GM06990 (cell line): Measurements from ENCODE around the gene ANKRD33.

Source experiments
- DNase-seq: peaks from one replicate; pipeline ENCODE4 v3.0.0-alpha.2; 2011; ENCODE audit not compliant: insufficient read length; ENCODE audit errors: extremely low read depth
- H3K27me3 ChIP-seq: replicated peaks from 2 replicates; pipeline ENCODE4 v1.6.0; 2011; ENCODE audit warnings: low read length; ENCODE audit not compliant: control insufficient read depth, insufficient read depth
- H3K36me3 ChIP-seq: 2 replicates; pipeline ENCODE4 v1.5.1; 2011; ENCODE audit warnings: low read length; ENCODE audit not compliant: control insufficient read depth, insufficient read depth
- H3K4me3 ChIP-seq: replicated peaks from 2 replicates; pipeline ENCODE4 v1.5.1; 2011; ENCODE audit warnings: low read depth, mild to moderate bottlenecking, control low read depth, low read length
- CTCF ChIP-seq: IDR thresholded peaks from 2 replicates; pipeline ENCODE4 v1.5.1; 2011; ENCODE audit warnings: low read length, control low read depth, mild to moderate bottlenecking, inconsistent platforms; ENCODE audit not compliant: insufficient read depth, poor library complexity, severe bottlenecking

Gene ANKRD33

GRCh38 chr12:51867371-51867770 lies 20.5 kb upstream of the ANKRD33 start:
- no peak for TF ChIP-seq CTCF
- Histone ChIP-seq H3K36me3 (no peaks in the 10 kb centered on the region), H3K27me3 (peaks cover 9% of the 10 kb centered on the region), H3K4me3 (no peak overlapping the region)
- no peak for DNase-seq

- H3K27me3 ChIP-seq = peaks cover 9% of the 10 kb centered on the region
- H3K36me3 ChIP-seq = no peaks in the 10 kb centered on the region
- TF ChIP-seq CTCF = no peak
- no peak for DNase-seq
- no peak overlapping the region for H3K4me3 ChIP-seq
These were observed 20.0 kb upstream of the ANKRD33 start for GRCh38 chr12:51867796-51868428.

DNA sequence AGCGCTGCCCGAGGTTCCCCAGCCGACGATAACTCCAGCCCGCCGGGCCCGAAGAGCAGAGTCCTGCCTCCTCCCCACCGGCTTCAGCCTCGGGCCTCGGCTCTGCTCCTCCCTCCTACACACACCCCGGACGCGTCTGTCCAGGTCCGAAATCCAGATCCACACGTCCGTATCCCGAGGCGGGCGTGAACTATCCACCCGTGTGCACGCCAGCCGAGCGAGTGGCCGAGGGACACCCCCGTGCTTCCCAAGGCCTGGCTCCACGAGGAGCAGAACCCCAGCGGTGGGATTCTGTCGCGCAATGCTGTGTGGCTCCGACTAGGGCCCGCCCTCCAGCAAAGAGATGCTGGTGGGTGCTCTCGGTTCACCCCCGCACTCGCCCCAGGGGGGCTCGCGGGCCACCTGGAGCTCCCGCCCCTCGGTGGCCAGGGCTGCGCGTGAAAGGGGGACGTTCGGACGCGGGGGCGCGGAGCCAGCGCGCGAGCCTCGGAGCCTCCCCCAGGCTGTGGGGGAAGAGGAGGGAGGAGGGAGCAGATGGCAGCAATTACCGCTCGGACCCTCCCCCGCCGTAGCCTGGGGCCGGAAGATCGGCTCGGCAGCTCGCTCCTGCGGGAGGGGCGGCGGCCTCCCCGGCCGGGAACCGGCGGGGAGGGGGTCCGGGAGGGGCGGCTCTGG lies 18.9 kb upstream of the ANKRD33 start:
- Histone ChIP-seq H3K27me3 (peaks cover 6% of the 10 kb centered on the region), H3K4me3 (no peak overlapping the region), H3K36me3 (no peaks in the 10 kb centered on the region)
- TF ChIP-seq CTCF = no peak
- no peak for DNase-seq

- Histone ChIP-seq H3K36me3 (no peaks in the 10 kb centered on the region), H3K4me3 (no peak overlapping the region), H3K27me3 (peaks cover 5% of the 10 kb centered on the region)
- no peak for TF ChIP-seq CTCF
- no peak for DNase-seq
These were observed 18.4 kb upstream of the ANKRD33 start for GRCh38 chr12:51869496-51869865.

GRCh38 chr12:51869931-51870330 lies 18.0 kb upstream of the ANKRD33 start:
- TF ChIP-seq CTCF = no peak
- H3K36me3 ChIP-seq = no peaks in the 10 kb centered on the region
- peaks cover 4% of the 10 kb centered on the region for H3K27me3 ChIP-seq
- no peak overlapping the region for H3K4me3 ChIP-seq
- no peak for DNase-seq
